ENCODE results near the gene NOL4L.

DNA sequence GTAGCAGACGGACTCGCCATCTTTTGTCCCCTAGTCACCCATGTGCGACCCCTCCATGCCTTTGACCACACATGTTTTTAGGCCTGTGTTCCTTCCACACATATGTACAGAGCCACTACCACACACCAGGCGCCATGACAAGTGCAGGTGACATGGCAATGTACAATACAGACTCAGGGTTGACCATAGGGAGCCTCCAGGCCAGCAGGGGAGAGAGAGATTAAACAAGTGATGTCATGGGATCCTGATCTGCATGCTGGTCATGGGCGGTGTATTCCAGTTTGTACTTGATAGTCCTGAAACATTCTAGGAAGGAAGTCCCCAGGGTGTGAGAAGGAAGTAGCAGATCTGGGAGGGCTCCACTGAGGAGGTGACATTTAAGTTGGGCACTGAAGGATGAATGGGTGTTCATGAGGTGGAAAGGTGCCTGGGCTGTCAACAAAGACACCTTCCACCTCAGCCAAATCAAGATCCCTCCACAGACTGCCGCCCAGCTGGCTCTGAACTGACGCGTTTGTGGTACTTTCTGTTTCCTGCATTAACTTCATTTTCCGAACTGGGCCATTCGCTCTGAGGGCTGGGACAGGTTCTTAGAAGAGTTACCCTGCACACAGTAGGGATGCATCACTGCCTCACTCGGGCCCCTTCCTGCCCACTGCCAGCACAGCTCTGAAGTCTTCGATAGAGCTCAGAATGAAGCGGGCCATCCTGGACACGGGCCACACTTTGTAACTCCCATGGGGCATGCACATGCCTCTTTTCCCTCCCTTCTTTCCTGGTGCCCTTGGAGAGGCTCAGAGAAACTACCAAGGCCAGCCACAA, 94.0 kb downstream of the NOL4L start:
- TF ChIP-seq, protein P1, sequence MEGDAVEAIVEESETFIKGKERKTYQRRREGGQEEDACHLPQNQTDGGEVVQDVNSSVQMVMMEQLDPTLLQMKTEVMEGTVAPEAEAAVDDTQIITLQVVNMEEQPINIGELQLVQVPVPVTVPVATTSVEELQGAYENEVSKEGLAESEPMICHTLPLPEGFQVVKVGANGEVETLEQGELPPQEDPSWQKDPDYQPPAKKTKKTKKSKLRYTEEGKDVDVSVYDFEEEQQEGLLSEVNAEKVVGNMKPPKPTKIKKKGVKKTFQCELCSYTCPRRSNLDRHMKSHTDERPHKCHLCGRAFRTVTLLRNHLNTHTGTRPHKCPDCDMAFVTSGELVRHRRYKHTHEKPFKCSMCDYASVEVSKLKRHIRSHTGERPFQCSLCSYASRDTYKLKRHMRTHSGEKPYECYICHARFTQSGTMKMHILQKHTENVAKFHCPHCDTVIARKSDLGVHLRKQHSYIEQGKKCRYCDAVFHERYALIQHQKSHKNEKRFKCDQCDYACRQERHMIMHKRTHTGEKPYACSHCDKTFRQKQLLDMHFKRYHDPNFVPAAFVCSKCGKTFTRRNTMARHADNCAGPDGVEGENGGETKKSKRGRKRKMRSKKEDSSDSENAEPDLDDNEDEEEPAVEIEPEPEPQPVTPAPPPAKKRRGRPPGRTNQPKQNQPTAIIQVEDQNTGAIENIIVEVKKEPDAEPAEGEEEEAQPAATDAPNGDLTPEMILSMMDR (IDR thresholded peaks at IDR 0.05), result no peak
- TF ChIP-seq POLR2AphosphoS5 (IDR thresholded peaks at IDR 0.05), result no peak
- TF ChIP-seq POLR2A (IDR thresholded peaks at IDR 0.05), result no peak
